ENCODE measurements around the gene LBHD2.

Gene LBHD2

DNA sequence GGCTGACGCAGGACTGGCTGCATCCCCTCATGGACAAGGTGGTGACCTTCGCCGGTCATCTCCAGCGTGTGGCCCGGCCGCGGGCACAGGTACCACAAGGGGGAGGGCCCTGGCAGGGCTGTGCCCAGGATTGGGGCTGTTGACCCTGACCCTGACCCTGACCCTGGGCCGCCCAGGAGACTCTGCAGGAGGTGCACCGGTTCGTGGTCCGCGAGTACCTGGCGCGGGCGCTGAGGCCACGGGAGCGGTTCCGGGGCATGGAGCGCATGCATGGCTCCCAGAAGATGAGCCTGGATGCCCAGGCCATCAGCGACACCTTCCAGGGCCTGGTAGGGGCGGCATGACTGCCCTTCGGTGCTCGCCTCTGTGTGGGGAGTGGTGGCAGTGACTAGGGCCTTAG is 23.4 kb downstream of the LBHD2 start:
- TF ChIP-seq, protein P1, sequence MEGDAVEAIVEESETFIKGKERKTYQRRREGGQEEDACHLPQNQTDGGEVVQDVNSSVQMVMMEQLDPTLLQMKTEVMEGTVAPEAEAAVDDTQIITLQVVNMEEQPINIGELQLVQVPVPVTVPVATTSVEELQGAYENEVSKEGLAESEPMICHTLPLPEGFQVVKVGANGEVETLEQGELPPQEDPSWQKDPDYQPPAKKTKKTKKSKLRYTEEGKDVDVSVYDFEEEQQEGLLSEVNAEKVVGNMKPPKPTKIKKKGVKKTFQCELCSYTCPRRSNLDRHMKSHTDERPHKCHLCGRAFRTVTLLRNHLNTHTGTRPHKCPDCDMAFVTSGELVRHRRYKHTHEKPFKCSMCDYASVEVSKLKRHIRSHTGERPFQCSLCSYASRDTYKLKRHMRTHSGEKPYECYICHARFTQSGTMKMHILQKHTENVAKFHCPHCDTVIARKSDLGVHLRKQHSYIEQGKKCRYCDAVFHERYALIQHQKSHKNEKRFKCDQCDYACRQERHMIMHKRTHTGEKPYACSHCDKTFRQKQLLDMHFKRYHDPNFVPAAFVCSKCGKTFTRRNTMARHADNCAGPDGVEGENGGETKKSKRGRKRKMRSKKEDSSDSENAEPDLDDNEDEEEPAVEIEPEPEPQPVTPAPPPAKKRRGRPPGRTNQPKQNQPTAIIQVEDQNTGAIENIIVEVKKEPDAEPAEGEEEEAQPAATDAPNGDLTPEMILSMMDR (IDR thresholded peaks at IDR 0.05; ENCODE audit: control insufficient read depth, extremely low read depth, insufficient read depth): no peak
- H3K4me3 ChIP-seq (ENCODE audit: low read depth, low read length): no peak overlapping the region
- DNase-seq (ENCODE audit: low read depth): no peak

DNA sequence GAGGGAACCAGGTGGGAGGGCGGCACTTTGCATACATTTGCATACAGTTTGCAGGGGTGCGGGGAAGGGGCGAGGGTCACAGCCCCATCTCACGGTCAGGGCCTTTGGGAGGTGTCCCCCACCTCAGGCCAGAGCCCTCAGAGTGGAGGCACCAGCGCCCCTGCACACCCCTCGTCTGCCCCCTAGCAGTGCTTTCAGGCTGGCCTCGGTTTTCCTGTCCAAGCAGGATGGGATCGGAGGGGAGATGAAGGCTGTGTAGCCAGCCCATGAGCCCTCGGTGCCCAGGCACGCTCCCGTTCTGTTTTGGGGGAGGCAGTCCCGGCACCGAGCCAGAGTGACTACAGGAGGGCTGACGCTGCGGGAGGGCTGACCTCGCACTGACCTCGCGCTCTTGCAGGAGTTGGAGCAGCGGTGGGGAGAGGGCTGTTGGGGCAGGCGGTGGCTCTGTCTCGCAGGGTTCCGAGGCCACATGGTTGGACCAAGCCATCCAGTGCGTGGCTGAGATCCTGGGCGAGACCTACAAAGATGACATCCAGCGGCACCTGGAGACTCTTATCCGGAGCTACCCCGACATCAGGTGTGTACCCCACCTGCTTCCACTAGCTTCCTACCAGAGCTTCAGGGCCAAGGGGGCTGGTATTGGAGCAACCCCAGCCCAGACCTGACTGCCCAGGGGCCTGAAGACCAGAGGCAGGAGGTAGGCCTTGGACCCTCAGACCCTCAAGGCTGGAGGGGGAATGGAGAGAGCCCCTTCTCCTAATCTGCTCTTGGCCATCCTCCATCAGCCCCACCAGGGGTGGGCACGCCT is 24.1 kb downstream of the LBHD2 start:
- TF ChIP-seq, protein P1 (IDR thresholded peaks at IDR 0.05; ENCODE audit: control insufficient read depth, extremely low read depth, insufficient read depth): no peak
- no peak for DNase-seq (ENCODE audit: low read depth)
- H3K4me3 ChIP-seq (ENCODE audit: low read depth, low read length): no peak overlapping the region

DNA sequence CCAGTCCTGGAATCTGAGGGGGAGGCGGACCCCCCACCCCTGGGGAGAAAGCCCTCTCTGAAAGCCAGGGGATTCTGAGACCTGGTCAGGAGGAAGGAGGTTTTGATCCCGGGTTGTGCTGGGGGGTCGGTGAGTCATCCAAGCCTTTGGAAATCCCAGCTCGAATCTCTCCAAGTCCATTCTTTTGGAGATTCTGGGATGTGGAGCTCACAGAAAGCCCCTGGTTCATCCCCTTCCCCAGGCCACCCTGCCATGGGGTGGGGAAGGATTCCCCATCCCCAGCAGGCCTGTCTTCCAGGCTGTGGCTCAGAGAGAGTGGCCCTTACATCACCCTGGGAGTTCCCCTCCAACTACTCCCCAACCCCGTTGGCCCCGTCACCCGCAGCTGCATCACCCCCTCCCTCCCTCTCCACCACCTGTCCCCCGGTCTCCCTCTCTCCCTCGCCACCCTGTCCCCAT is 24.8 kb downstream of the LBHD2 start:
- no peak overlapping the region for H3K4me3 ChIP-seq (ENCODE audit: low read depth, low read length)
- TF ChIP-seq, protein P1 (IDR thresholded peaks at IDR 0.05; ENCODE audit: control insufficient read depth, extremely low read depth, insufficient read depth): no peak
- DNase-seq (ENCODE audit: low read depth): no peak

DNA sequence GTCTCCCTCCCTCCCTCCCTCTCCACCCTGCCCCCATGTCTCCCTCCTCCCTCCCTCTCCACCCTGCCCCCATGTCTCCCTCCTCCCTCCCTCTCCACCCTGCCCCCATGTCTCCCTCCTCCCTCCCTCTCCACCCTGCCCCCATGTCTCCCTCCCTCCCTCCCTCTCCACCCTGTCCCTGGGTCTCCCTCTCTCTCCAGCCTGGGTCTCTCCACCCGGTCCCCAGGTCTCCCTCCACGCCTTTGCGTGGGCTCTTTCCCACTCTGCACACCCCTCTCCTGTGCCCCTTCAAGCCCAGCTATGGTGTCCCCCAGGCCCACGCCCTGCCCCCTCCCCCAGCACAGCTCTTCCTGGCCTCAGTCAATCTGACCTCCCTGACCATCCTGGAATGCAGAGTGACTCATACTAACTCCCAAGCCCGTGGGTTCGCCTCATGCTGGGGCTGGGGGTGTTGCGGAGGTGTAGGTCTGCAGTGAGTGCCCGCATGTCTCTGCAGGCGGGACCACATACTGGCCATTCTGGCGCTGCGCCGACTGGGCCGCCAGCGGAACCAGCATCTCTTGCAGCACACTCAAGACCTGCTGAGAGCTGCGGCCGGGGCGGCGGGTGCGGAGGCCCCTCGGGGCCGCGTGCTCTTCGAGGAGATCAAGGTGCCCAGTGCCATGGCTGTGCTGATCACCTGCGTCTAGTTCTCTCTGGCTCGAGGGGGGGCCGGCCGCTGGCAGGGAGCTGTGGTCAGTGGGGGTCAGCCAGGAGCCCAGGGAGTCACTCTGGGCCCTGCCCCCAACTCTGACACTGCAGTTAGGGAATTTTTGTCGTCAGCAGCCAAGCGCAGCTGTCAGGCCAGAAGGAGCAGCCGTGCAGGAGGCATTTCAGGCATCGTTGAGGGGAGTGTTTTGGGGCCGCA is 25.8 kb downstream of the LBHD2 start:
- DNase-seq (ENCODE audit: low read depth): no peak
- TF ChIP-seq, protein P1 (IDR thresholded peaks at IDR 0.05; ENCODE audit: control insufficient read depth, extremely low read depth, insufficient read depth): no peak
- no peak overlapping the region for H3K4me3 ChIP-seq (ENCODE audit: low read depth, low read length)

DNA sequence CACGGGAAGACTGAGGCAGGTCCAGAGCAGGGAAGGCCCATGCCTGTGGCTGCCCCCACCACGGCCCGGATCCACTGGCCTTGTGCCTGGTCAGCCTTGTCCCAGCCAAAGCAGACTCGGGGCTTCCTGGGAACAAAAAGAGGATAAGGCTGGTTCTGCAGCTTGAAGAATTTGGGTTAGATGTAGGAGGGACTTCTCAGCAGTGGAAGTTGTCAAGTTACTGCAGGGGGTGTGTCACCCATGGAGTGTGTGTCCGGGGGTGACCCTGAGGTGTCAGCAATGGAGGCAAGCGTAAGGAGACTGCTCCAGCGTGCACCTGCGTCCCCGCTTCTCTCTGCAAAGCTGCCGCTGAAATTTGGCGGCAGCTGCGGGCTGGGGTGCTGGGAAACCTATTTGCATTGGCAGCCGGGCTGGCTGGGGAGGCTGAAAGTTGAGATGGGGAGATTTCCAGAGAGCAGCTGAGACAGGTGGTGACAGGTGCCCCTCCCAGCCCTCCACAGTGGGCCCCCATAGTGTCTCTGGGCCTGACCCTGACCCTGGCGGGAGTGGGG is 26.7 kb downstream of the LBHD2 start:
- TF ChIP-seq, protein P1 (IDR thresholded peaks at IDR 0.05; ENCODE audit: control insufficient read depth, extremely low read depth, insufficient read depth): no peak
- no peak overlapping the region for H3K4me3 ChIP-seq (ENCODE audit: low read depth, low read length)
- DNase-seq (ENCODE audit: low read depth): no peak

GRCh38 chr14:103111232-103111868 is 27.3 kb downstream of the LBHD2 start:
- TF ChIP-seq, protein P1 (IDR thresholded peaks at IDR 0.05; ENCODE audit: control insufficient read depth, extremely low read depth, insufficient read depth): no peak
- no peak overlapping the region for H3K4me3 ChIP-seq (ENCODE audit: low read depth, low read length)
- no peak for DNase-seq (ENCODE audit: low read depth)

Data from LNCaP clone FGC (cell line).